Ectodermal cell (in vitro differentiated cells): ENCODE measurements around the gene GPR18.
"Not testable (repeated sequence)": the region's sequence is repeated elsewhere in the genome, so short reads cannot be mapped to it uniquely, and the experiment has no call there.

Experiments used
- H3K27ac ChIP-seq: 2 replicates; pipeline ENCODE4 v1.7.0; 2013; ENCODE audit warnings: mild to moderate bottlenecking, low read depth, low read length; ENCODE audit not compliant: insufficient read depth, poor library complexity, severe bottlenecking
- H3K27me3 ChIP-seq: 2 replicates; pipeline ENCODE4 v1.7.0; 2013; ENCODE audit warnings: mild to moderate bottlenecking, low read length; ENCODE audit not compliant: insufficient read depth, control insufficient read depth, poor library complexity, severe bottlenecking
- H3K36me3 ChIP-seq: one replicate; pipeline ENCODE4 v1.7.0; 2013; ENCODE audit warnings: low read length; ENCODE audit not compliant: control insufficient read depth, insufficient read depth
- H3K4me1 ChIP-seq: one replicate; pipeline ENCODE4 v1.7.0; 2013; ENCODE audit warnings: low read length; ENCODE audit not compliant: control insufficient read depth, insufficient read depth
- H3K4me3 ChIP-seq: 2 replicates; pipeline ENCODE4 v1.7.0; 2013; ENCODE audit warnings: low read depth, low read length, control low read depth; ENCODE audit not compliant: insufficient read depth
- H3K9me3 ChIP-seq: 2 replicates; pipeline ENCODE4 v1.7.0; 2013; ENCODE audit warnings: mild to moderate bottlenecking, low read length, moderate library complexity; ENCODE audit not compliant: control insufficient read depth
- WGBS, 2 experiments: methylation state at CpG; one replicate each; pipeline ENCODE4 v1.1.7; 2013; ENCODE audit warnings: missing lambda C conversion rate in 2 of 2; 5-methylcytosine and 5-hydroxymethylcytosine counted together

Gene GPR18

DNA sequence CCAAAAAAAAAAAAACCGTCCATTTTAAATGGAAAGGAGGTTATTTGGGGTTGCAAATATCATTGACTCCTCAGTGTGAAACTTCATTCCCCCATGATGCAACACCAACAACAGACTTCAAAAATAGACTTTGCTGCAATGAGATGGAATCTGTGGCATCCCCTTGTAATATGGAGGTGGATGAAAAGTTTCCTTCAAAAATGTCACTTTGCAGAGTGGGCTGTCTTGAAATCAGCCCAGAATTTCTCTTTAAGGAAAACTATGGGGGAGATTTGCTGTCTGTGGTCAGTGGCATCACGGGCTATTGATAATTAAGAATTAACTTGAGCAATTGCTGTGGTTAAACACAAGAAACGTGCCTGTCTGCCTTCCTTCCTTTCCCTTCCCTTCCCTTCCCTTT is 1.5 kb downstream of the GPR18 start:
- no peaks in the 10 kb centered on the region for H3K9me3 ChIP-seq
- H3K27me3 ChIP-seq, result no peaks in the 10 kb centered on the region
- H3K36me3 ChIP-seq, result peaks cover 7% of the 10 kb centered on the region
- no peak overlapping the region for H3K4me3 ChIP-seq
- 97 to 100% methylated on average over 1 to 2 of the region's 3 CpGs for WGBS, 2 experiments
- H3K4me1 ChIP-seq, result no peaks in the 10 kb centered on the region
- H3K27ac ChIP-seq, result no peak overlapping the region

GRCh38 chr13:99256283-99256682 is 1.9 kb downstream of the GPR18 start:
- Histone ChIP-seq H3K27ac (no peak overlapping the region), H3K36me3 (peaks cover 7% of the 10 kb centered on the region), H3K4me3 (no peak overlapping the region), H3K27me3 (no peaks in the 10 kb centered on the region), H3K9me3 (no peaks in the 10 kb centered on the region), H3K4me1 (no peaks in the 10 kb centered on the region)
- 96% methylated on average over 2 of the region's 2 CpGs for WGBS, 2 experiments

- WGBS, 2 experiments, result 94 to 95% methylated on average over 10 of the region's 10 CpGs
- Histone ChIP-seq H3K36me3 (peaks cover 7% of the 10 kb centered on the region), H3K4me1 (no peaks in the 10 kb centered on the region), H3K27me3 (no peaks in the 10 kb centered on the region), H3K9me3 (no peaks in the 10 kb centered on the region), H3K27ac (no peak overlapping the region), H3K4me3 (no peak overlapping the region)
Measured at GRCh38 chr13:99255271-99255670, 2.9 kb downstream of the GPR18 start.

- Histone ChIP-seq H3K27me3 (no peaks in the 10 kb centered on the region), H3K9me3 (no peaks in the 10 kb centered on the region), H3K4me1 (no peaks in the 10 kb centered on the region), H3K4me3 (no peak overlapping the region), H3K36me3 (peaks cover 7% of the 10 kb centered on the region), H3K27ac (no peak overlapping the region)
- WGBS, 2 experiments, result 94 to 96% methylated on average over 14 of the region's 14 CpGs
Measured at GRCh38 chr13:99254830-99255229, 3.3 kb downstream of the GPR18 start.

DNA sequence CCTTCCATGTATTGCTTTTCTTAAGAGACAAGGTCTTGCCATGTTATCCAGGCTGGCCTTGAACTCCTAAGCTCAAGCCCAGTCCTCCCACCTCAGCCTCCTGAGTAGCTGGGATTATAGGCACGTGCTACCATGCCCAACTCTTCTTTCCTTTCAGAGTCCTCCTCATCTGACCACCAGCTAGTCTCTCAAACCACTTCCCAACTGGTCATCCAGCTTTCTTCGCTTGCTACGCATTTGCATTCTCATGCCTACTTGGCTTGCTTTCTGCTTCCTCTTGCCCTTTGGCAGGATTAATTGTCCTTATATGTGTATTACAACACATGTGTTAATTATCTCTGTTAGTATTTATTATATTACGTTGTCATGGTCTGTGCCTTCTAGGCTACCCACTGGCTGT is 6.3 kb downstream of the GPR18 start:
- Histone ChIP-seq H3K27ac (no peak overlapping the region), H3K9me3 (no peaks in the 10 kb centered on the region), H3K4me3 (no peak overlapping the region), H3K36me3 (peaks cover 12% of the 10 kb centered on the region), H3K27me3 (no peaks in the 10 kb centered on the region), H3K4me1 (no peaks in the 10 kb centered on the region)
- WGBS, 2 experiments, result 97 to 98% methylated on average over 4 of the region's 4 CpGs

DNA sequence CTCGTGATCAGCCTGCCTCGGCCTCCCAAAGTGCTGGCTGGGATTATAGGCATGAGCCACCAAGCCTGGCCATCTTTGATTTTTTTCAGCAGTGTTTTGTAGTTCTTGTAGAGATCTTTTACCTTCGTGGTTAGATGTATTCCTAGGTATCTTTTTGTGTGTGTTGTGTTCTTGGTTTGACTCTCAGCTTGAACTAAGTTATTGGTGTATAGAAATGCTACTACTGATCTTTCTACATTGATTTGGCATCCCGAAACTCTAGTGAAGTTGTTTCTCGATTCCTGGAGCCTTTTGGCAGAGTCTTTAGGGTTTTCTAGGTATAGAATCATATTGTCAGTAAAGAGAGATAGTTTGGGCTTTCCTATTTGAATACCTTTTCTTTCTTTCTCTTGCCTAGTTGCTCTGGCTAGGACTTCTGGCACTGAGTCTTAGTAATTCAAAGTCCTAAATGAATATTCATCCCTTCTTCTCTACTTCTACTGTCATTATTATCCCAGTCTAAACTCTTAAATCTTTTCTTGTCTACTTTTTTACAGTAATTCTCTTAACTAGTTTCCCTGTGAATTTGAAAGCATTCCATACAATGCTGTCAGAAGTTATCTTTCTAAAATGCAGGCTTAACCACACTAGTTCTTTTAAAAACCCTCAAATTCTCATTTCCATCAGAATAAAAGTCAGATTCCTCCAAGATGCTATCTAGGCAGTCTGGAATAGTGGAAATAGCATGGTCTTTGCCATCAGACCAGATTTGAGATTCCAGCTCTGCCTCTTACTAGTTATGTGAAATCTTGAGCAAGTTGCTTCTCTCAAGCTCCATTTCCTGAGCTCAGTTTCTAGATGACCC is 7.0 kb downstream of the GPR18 start:
- WGBS, 2 experiments, result 91 to 93% methylated on average over 5 of the region's 5 CpGs
- H3K9me3 ChIP-seq, result no peaks in the 10 kb centered on the region
- no peak overlapping the region for H3K4me3 ChIP-seq
- H3K36me3 ChIP-seq, result peaks cover 12% of the 10 kb centered on the region
- no peak overlapping the region for H3K27ac ChIP-seq
- no peaks in the 10 kb centered on the region for H3K4me1 ChIP-seq
- H3K27me3 ChIP-seq, result no peaks in the 10 kb centered on the region

GRCh38 chr13:99249606-99250005 is 8.6 kb downstream of the GPR18 start:
- not testable (repeated sequence) for H3K4me1 ChIP-seq, H3K4me3 ChIP-seq, H3K36me3 ChIP-seq, H3K9me3 ChIP-seq, H3K27ac ChIP-seq, H3K27me3 ChIP-seq
- 93 to 96% methylated on average over 2 of the region's 2 CpGs for WGBS, 2 experiments

DNA sequence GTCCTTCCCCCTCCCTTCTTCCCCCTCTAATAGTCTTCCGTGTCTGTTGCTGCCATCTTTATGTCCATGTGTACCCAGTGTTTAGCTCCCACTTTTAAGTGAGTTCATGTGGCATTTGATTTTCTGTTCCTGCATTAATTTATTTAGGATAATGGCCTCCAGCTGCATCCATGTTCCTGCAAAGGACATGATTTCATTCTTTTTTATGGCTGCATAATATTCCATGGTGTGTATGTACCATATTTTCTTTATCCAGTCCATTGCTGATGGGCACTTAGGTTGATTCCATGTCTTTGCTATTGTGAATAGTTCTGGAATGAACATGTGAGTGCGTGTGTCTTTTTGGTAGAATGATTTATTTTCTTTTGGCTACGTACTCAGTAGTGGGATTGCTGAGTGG is 9.0 kb downstream of the GPR18 start:
- H3K27me3 ChIP-seq, H3K4me3 ChIP-seq, H3K4me1 ChIP-seq, H3K36me3 ChIP-seq, H3K9me3 ChIP-seq, H3K27ac ChIP-seq: not testable (repeated sequence)
- WGBS, 2 experiments, result 94 to 96% methylated on average over 3 of the region's 3 CpGs

- Histone ChIP-seq H3K4me3 (no peak overlapping the region), H3K36me3 (peaks cover 6% of the 10 kb centered on the region), H3K27me3 (no peaks in the 10 kb centered on the region), H3K9me3 (no peaks in the 10 kb centered on the region), H3K27ac (no peak overlapping the region), H3K4me1 (no peaks in the 10 kb centered on the region)
- 93 to 95% methylated on average over 1 of the region's 1 CpG for WGBS, 2 experiments
Measured at GRCh38 chr13:99246100-99246499, 12.1 kb downstream of the GPR18 start.

GRCh38 chr13:99237981-99238662 is 20.1 kb downstream of the GPR18 start:
- no peaks in the 10 kb centered on the region for H3K27me3 ChIP-seq
- no peaks in the 10 kb centered on the region for H3K4me1 ChIP-seq
- H3K36me3 ChIP-seq, result peaks cover 22% of the 10 kb centered on the region
- no peak overlapping the region for H3K4me3 ChIP-seq
- no peaks in the 10 kb centered on the region for H3K9me3 ChIP-seq
- no peak overlapping the region for H3K27ac ChIP-seq
- WGBS, 2 experiments, result 92 to 94% methylated on average over 8 of the region's 8 CpGs
